ENCODE measurements around the gene OLFML1. TPM values are rescaled to one million over a fixed set of nuclear protein-coding genes. Genes with fewer than 3 reads are reported as not detected.

The OLFML1 gene
- polyA plus RNA-seq, 1 donor from 2014 or later, result not detected

GRCh38 chr11:7520011-7520942, 35.0 kb downstream of the OLFML1 start:
- no peak overlapping the region for H3K27ac ChIP-seq (ENCODE audit: low read length)
- H2AFZ ChIP-seq (ENCODE audit: low read depth, low read length), result no peak overlapping the region
- no peak overlapping the region for H3K9ac ChIP-seq (ENCODE audit: low read length)
- no peaks in the 10 kb centered on the region for H3K9me3 ChIP-seq (ENCODE audit: low read length)
- no peak overlapping the region for H3K4me2 ChIP-seq (ENCODE audit: low read length)
- H3F3A ChIP-seq (ENCODE audit: insufficient read depth, low read length, poor library complexity, severe bottlenecking), result no peaks in the 10 kb centered on the region
- H4K20me1 ChIP-seq (ENCODE audit: insufficient read depth), result no peaks in the 10 kb centered on the region
- TF ChIP-seq CTCF (IDR thresholded peaks at IDR 0.05; ENCODE audit: poor library complexity, severe bottlenecking) (no peak), POLR2AphosphoS5 (IDR thresholded peaks at IDR 0.05) (no peak), SMC3 (conservative IDR thresholded peaks at IDR 0.05; ENCODE audit: poor library complexity) (no peak), REST (IDR thresholded peaks at IDR 0.05; ENCODE audit: borderline replicate concordance) (no peak), EP300 (conservative IDR thresholded peaks at IDR 0.05; ENCODE audit: poor library complexity, severe bottlenecking) (no peak), TAF1 (IDR thresholded peaks at IDR 0.05; ENCODE audit: low read depth) (no peak), EZH2 (IDR thresholded peaks at IDR 0.05; ENCODE audit: borderline replicate concordance, insufficient read depth, low read length, poor library complexity, severe bottlenecking) (no peak), MXI1 (conservative IDR thresholded peaks at IDR 0.05; ENCODE audit: poor library complexity, severe bottlenecking) (no peak), RAD21 (conservative IDR thresholded peaks at IDR 0.05) (no peak)
- no peak overlapping the region for H3K4me3 ChIP-seq (ENCODE audit: low read length)
- H3K27me3 ChIP-seq (ENCODE audit: insufficient read depth, low read depth, low read length), result peaks cover 10% of the 10 kb centered on the region
- no peaks in the 10 kb centered on the region for H3K36me3 ChIP-seq (ENCODE audit: insufficient read depth, low read length)
- no peaks in the 10 kb centered on the region for H3K79me2 ChIP-seq (replicated peaks; ENCODE audit: insufficient read depth, low read length)
- H3K9me2 ChIP-seq (ENCODE audit: insufficient read depth, low read length), result no peaks in the 10 kb centered on the region

- Histone ChIP-seq H2AFZ (ENCODE audit: low read depth, low read length) (no peak overlapping the region), H3K27ac (ENCODE audit: low read length) (no peak overlapping the region), H3K4me3 (ENCODE audit: low read length) (no peak overlapping the region), H3K79me2 (replicated peaks; ENCODE audit: insufficient read depth, low read length) (no peaks in the 10 kb centered on the region), H3K9me2 (ENCODE audit: insufficient read depth, low read length) (no peaks in the 10 kb centered on the region), H4K20me1 (ENCODE audit: insufficient read depth) (no peaks in the 10 kb centered on the region), H3F3A (ENCODE audit: insufficient read depth, low read length, poor library complexity, severe bottlenecking) (no peaks in the 10 kb centered on the region), H3K27me3 (ENCODE audit: insufficient read depth, low read depth, low read length) (peaks cover 2% of the 10 kb centered on the region), H3K36me3 (ENCODE audit: insufficient read depth, low read length) (no peaks in the 10 kb centered on the region), H3K9ac (ENCODE audit: low read length) (no peak overlapping the region), H3K4me2 (ENCODE audit: low read length) (no peak overlapping the region), H3K9me3 (ENCODE audit: low read length) (no peaks in the 10 kb centered on the region)
- no peak for TF ChIP-seq RAD21 (conservative IDR thresholded peaks at IDR 0.05)
- no peak for TF ChIP-seq SMC3 (conservative IDR thresholded peaks at IDR 0.05; ENCODE audit: poor library complexity)
- TF ChIP-seq CTCF (IDR thresholded peaks at IDR 0.05; ENCODE audit: poor library complexity, severe bottlenecking), result no peak
- no peak for TF ChIP-seq POLR2AphosphoS5 (IDR thresholded peaks at IDR 0.05)
- no peak for TF ChIP-seq EZH2 (IDR thresholded peaks at IDR 0.05; ENCODE audit: borderline replicate concordance, insufficient read depth, low read length, poor library complexity, severe bottlenecking)
- no peak for TF ChIP-seq EP300 (conservative IDR thresholded peaks at IDR 0.05; ENCODE audit: poor library complexity, severe bottlenecking)
- TF ChIP-seq MXI1 (conservative IDR thresholded peaks at IDR 0.05; ENCODE audit: poor library complexity, severe bottlenecking), result no peak
- no peak for TF ChIP-seq REST (IDR thresholded peaks at IDR 0.05; ENCODE audit: borderline replicate concordance)
- TF ChIP-seq TAF1 (IDR thresholded peaks at IDR 0.05; ENCODE audit: low read depth), result no peak
These were observed 35.7 kb downstream of the OLFML1 start for GRCh38 chr11:7520981-7521487.

All from neural cell (in vitro differentiated cells).